ENCODE measurements around the gene FGFBP2. TPM values are rescaled to one million over a fixed set of nuclear protein-coding genes. Genes with fewer than 3 reads are reported as not detected.

FGFBP2 gene
- total RNA-seq, 1 donor from 2014 or later: not detected

DNA sequence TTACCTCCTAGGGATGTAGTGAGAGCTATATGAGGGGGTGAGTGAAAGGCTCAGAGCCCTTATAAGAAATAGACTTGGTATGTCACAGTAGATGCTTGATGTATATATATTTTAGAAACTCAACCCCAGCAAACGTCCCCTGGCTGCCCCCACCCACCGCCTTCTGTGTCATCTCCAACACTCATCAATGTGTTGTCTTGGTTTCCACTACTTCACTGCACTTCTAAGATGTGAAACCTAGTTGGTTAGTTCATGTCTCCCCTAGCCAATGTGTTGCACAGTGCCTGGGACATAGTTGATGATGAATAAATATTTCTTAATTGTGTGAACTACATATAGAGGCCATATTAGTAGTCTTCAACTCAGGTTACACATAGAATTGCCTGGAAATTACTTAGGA lies 4.4 kb downstream of the FGFBP2 start:
- DNase-seq (ENCODE audit: low read depth): no peak
- no peak overlapping the region for H3K4me2 ChIP-seq (ENCODE audit: low read length)
- H3K36me3 Mint-ChIP-seq (ENCODE audit: low read depth, unreplicated experiment): no peaks in the 10 kb centered on the region
- H3K4me3 ChIP-seq (ENCODE audit: insufficient read depth, low read depth, low read length): no peak overlapping the region
- no peaks in the 10 kb centered on the region for H3K79me2 ChIP-seq (ENCODE audit: insufficient read depth, low read length)
- H3K4me1 Mint-ChIP-seq (ENCODE audit: low read depth, unreplicated experiment): peaks cover 4% of the 10 kb centered on the region
- no peak overlapping the region for H2AFZ ChIP-seq (ENCODE audit: low read depth, low read length)
- H3K4me3 Mint-ChIP-seq (ENCODE audit: unreplicated experiment): no peak overlapping the region
- H3K27ac Mint-ChIP-seq (ENCODE audit: unreplicated experiment): no peak overlapping the region
- H3K36me3 ChIP-seq (ENCODE audit: insufficient read depth, low read length): no peaks in the 10 kb centered on the region
- no peak overlapping the region for H3K9ac ChIP-seq (ENCODE audit: low read length)
- H3K27ac ChIP-seq (ENCODE audit: low read depth, low read length): no peak overlapping the region
- H3K9me3 Mint-ChIP-seq (ENCODE audit: unreplicated experiment): peaks cover 4% of the 10 kb centered on the region
- H3K27me3 Mint-ChIP-seq (ENCODE audit: low read depth, unreplicated experiment): no peaks in the 10 kb centered on the region
- H3K4me1 ChIP-seq (ENCODE audit: insufficient read depth, low read length): no peaks in the 10 kb centered on the region
- no peaks in the 10 kb centered on the region for H3K9me3 ChIP-seq (ENCODE audit: insufficient read depth, low read depth, low read length)
- H3K27me3 ChIP-seq (ENCODE audit: insufficient read depth, low read length): no peaks in the 10 kb centered on the region
- H4K20me1 ChIP-seq (ENCODE audit: insufficient read depth, low read length): no peaks in the 10 kb centered on the region
- FAIRE-seq: no peak
- TF ChIP-seq, protein P1, sequence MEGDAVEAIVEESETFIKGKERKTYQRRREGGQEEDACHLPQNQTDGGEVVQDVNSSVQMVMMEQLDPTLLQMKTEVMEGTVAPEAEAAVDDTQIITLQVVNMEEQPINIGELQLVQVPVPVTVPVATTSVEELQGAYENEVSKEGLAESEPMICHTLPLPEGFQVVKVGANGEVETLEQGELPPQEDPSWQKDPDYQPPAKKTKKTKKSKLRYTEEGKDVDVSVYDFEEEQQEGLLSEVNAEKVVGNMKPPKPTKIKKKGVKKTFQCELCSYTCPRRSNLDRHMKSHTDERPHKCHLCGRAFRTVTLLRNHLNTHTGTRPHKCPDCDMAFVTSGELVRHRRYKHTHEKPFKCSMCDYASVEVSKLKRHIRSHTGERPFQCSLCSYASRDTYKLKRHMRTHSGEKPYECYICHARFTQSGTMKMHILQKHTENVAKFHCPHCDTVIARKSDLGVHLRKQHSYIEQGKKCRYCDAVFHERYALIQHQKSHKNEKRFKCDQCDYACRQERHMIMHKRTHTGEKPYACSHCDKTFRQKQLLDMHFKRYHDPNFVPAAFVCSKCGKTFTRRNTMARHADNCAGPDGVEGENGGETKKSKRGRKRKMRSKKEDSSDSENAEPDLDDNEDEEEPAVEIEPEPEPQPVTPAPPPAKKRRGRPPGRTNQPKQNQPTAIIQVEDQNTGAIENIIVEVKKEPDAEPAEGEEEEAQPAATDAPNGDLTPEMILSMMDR (IDR thresholded peaks at IDR 0.05; ENCODE audit: insufficient read depth, low read depth, low read length): no peak
- no peak for TF ChIP-seq EZH2 (IDR thresholded peaks at IDR 0.05; ENCODE audit: insufficient read depth, low read length)

- DNase-seq (ENCODE audit: low read depth) (peak; percentile 23), FAIRE-seq (peak; percentile 54)
- Mint-ChIP-seq H3K27ac (ENCODE audit: unreplicated experiment) (no peak overlapping the region), H3K4me1 (ENCODE audit: low read depth, unreplicated experiment) (no peaks in the 10 kb centered on the region), H3K9me3 (ENCODE audit: unreplicated experiment) (peaks cover 4% of the 10 kb centered on the region), H3K4me3 (ENCODE audit: unreplicated experiment) (no peak overlapping the region), H3K36me3 (ENCODE audit: low read depth, unreplicated experiment) (no peaks in the 10 kb centered on the region), H3K27me3 (ENCODE audit: low read depth, unreplicated experiment) (no peaks in the 10 kb centered on the region)
- Histone ChIP-seq H3K9me3 (ENCODE audit: insufficient read depth, low read depth, low read length) (no peaks in the 10 kb centered on the region), H3K9ac (ENCODE audit: low read length) (no peak overlapping the region), H3K27me3 (ENCODE audit: insufficient read depth, low read length) (no peaks in the 10 kb centered on the region), H3K4me2 (ENCODE audit: low read length) (no peak overlapping the region), H3K79me2 (ENCODE audit: insufficient read depth, low read length) (no peaks in the 10 kb centered on the region), H4K20me1 (ENCODE audit: insufficient read depth, low read length) (no peaks in the 10 kb centered on the region), H2AFZ (ENCODE audit: low read depth, low read length) (no peak overlapping the region), H3K4me3 (ENCODE audit: insufficient read depth, low read depth, low read length) (no peak overlapping the region), H3K36me3 (ENCODE audit: insufficient read depth, low read length) (no peaks in the 10 kb centered on the region), H3K4me1 (ENCODE audit: insufficient read depth, low read length) (no peaks in the 10 kb centered on the region), H3K27ac (ENCODE audit: low read depth, low read length) (no peak overlapping the region)
- TF ChIP-seq, protein P1 (IDR thresholded peaks at IDR 0.05; ENCODE audit: insufficient read depth, low read depth, low read length): peak; percentile 98
- TF ChIP-seq EZH2 (IDR thresholded peaks at IDR 0.05; ENCODE audit: insufficient read depth, low read length): no peak
These were observed 6.7 kb downstream of the FGFBP2 start for GRCh38 chr4:15956179-15956850.

GRCh38 chr4:15955670-15956069 lies 7.3 kb downstream of the FGFBP2 start:
- Mint-ChIP-seq H3K27ac (ENCODE audit: unreplicated experiment) (no peak overlapping the region), H3K36me3 (ENCODE audit: low read depth, unreplicated experiment) (no peaks in the 10 kb centered on the region), H3K4me1 (ENCODE audit: low read depth, unreplicated experiment) (no peaks in the 10 kb centered on the region), H3K27me3 (ENCODE audit: low read depth, unreplicated experiment) (no peaks in the 10 kb centered on the region), H3K4me3 (ENCODE audit: unreplicated experiment) (no peak overlapping the region), H3K9me3 (ENCODE audit: unreplicated experiment) (peaks cover 4% of the 10 kb centered on the region)
- DNase-seq (ENCODE audit: low read depth) (no peak), FAIRE-seq (no peak)
- no peak for TF ChIP-seq EZH2 (IDR thresholded peaks at IDR 0.05; ENCODE audit: insufficient read depth, low read length)
- TF ChIP-seq, protein P1 (IDR thresholded peaks at IDR 0.05; ENCODE audit: insufficient read depth, low read depth, low read length): peak; percentile 24
- no peaks in the 10 kb centered on the region for H3K9me3 ChIP-seq (ENCODE audit: insufficient read depth, low read depth, low read length)
- H4K20me1 ChIP-seq (ENCODE audit: insufficient read depth, low read length): no peaks in the 10 kb centered on the region
- H3K36me3 ChIP-seq (ENCODE audit: insufficient read depth, low read length): no peaks in the 10 kb centered on the region
- H3K4me1 ChIP-seq (ENCODE audit: insufficient read depth, low read length): no peaks in the 10 kb centered on the region
- H3K4me2 ChIP-seq (ENCODE audit: low read length): no peak overlapping the region
- no peak overlapping the region for H3K4me3 ChIP-seq (ENCODE audit: insufficient read depth, low read depth, low read length)
- no peak overlapping the region for H2AFZ ChIP-seq (ENCODE audit: low read depth, low read length)
- no peak overlapping the region for H3K9ac ChIP-seq (ENCODE audit: low read length)
- H3K27ac ChIP-seq (ENCODE audit: low read depth, low read length): no peak overlapping the region
- no peaks in the 10 kb centered on the region for H3K27me3 ChIP-seq (ENCODE audit: insufficient read depth, low read length)
- no peaks in the 10 kb centered on the region for H3K79me2 ChIP-seq (ENCODE audit: insufficient read depth, low read length)

Data from astrocyte (in vitro differentiated cells and primary cell).